Activated T-cell treated with anti-CD3 and anti-CD28 coated beads, Interleukin-2, amount 50 U/mL, for 24 hours (primary cell): ENCODE results near the gene EDAR.

Experiments used
- DNase-seq: peaks from one replicate; pipeline ENCODE4 v3.0.0-alpha.2; 2020
- H3K27ac Mint-ChIP-seq: 2 replicates; pipeline ENCODE4 v1.8.0; 2020; ENCODE audit warnings: mild to moderate bottlenecking, mixed read lengths
- H3K27me3 Mint-ChIP-seq: 2 replicates; pipeline ENCODE4 v1.8.0; 2020; ENCODE audit warnings: mixed read lengths
- H3K36me3 Mint-ChIP-seq: 2 replicates; pipeline ENCODE4 v1.8.0; 2020; ENCODE audit warnings: low read depth, mixed read lengths
- H3K4me1 Mint-ChIP-seq: 2 replicates; pipeline ENCODE4 v1.8.0; 2020; ENCODE audit warnings: low read depth, mixed read lengths
- H3K4me3 Mint-ChIP-seq: 2 replicates; pipeline ENCODE4 v1.8.0; 2020; ENCODE audit warnings: mild to moderate bottlenecking, moderate library complexity, mixed read lengths
- H3K9me3 Mint-ChIP-seq: 2 replicates; pipeline ENCODE4 v1.8.0; 2020; ENCODE audit warnings: mixed read lengths

EDAR gene

GRCh38 chr2:108988796-108989713 is at the start of gene EDAR:
EDAR (minus strand) TSS chr2:108989220; CDS start chr2:108931014, 58,206 bp downstream.
- peak; percentile 68 for DNase-seq
- peaks cover 50% of the 10 kb centered on the region for H3K4me1 Mint-ChIP-seq

GRCh38 chr2:109033171-109033570 is 44.2 kb upstream of the EDAR start:
- Mint-ChIP-seq H3K27ac (peak overlapping the region; percentile 26), H3K9me3 (peaks cover 3% of the 10 kb centered on the region), H3K36me3 (peaks cover 6% of the 10 kb centered on the region), H3K4me1 (peaks cover 63% of the 10 kb centered on the region), H3K27me3 (no peaks in the 10 kb centered on the region), H3K4me3 (no peak overlapping the region)
- DNase-seq: no peak

More at GRCh38 chr2:108988796-108989713, at the start of gene EDAR:
- Mint-ChIP-seq H3K27ac (peak within 1 kb of the TSS; percentile 83), H3K36me3 (no peaks in the 10 kb centered on the region), H3K4me3 (peak within 1 kb of the TSS; percentile 73), H3K27me3 (no peaks in the 10 kb centered on the region), H3K9me3 (no peaks in the 10 kb centered on the region)

- DNase-seq: peak; percentile 50
- H3K9me3 Mint-ChIP-seq: peaks cover 3% of the 10 kb centered on the region
- peaks cover 63% of the 10 kb centered on the region for H3K4me1 Mint-ChIP-seq
- H3K27ac Mint-ChIP-seq: peak overlapping the region; percentile 86
- peak overlapping the region; percentile 76 for H3K4me3 Mint-ChIP-seq
- H3K36me3 Mint-ChIP-seq: peaks cover 6% of the 10 kb centered on the region
- no peaks in the 10 kb centered on the region for H3K27me3 Mint-ChIP-seq
Observed at GRCh38 chr2:109032229-109032820, 43.3 kb upstream of the EDAR start.

- Mint-ChIP-seq H3K27ac (peak overlapping the region; percentile 86), H3K4me1 (peaks cover 62% of the 10 kb centered on the region)
Observed at GRCh38 chr2:109031476-109032228, 42.6 kb upstream of the EDAR start.

GRCh38 chr2:109030870-109031475 is 42.0 kb upstream of the EDAR start:
- Mint-ChIP-seq H3K27me3 (no peaks in the 10 kb centered on the region), H3K9me3 (peaks cover 3% of the 10 kb centered on the region), H3K27ac (peak overlapping the region; percentile 79), H3K36me3 (peaks cover 6% of the 10 kb centered on the region), H3K4me3 (peak overlapping the region; percentile 76), H3K4me1 (peaks cover 61% of the 10 kb centered on the region)
- DNase-seq: no peak

More at GRCh38 chr2:109031476-109032228, 42.6 kb upstream of the EDAR start:
- H3K9me3 Mint-ChIP-seq: peaks cover 3% of the 10 kb centered on the region
- H3K4me3 Mint-ChIP-seq: peak overlapping the region; percentile 76
- H3K36me3 Mint-ChIP-seq: peaks cover 6% of the 10 kb centered on the region
- H3K27me3 Mint-ChIP-seq: no peaks in the 10 kb centered on the region
- peak; percentile 80 for DNase-seq

- Mint-ChIP-seq H3K4me3 (no peak overlapping the region), H3K4me1 (peaks cover 51% of the 10 kb centered on the region), H3K27ac (no peak overlapping the region), H3K27me3 (no peaks in the 10 kb centered on the region), H3K9me3 (peaks cover 3% of the 10 kb centered on the region), H3K36me3 (peaks cover 6% of the 10 kb centered on the region)
- DNase-seq: no peak
Observed at GRCh38 chr2:109029490-109030201, 40.6 kb upstream of the EDAR start.

GRCh38 chr2:109028738-109029489 is 39.9 kb upstream of the EDAR start:
- no peaks in the 10 kb centered on the region for H3K27me3 Mint-ChIP-seq
- no peak overlapping the region for H3K4me3 Mint-ChIP-seq
- peaks cover 6% of the 10 kb centered on the region for H3K36me3 Mint-ChIP-seq
- peaks cover 46% of the 10 kb centered on the region for H3K4me1 Mint-ChIP-seq
- peaks cover 3% of the 10 kb centered on the region for H3K9me3 Mint-ChIP-seq
- no peak overlapping the region for H3K27ac Mint-ChIP-seq
- no peak for DNase-seq

GRCh38 chr2:109028277-109028676 is 39.3 kb upstream of the EDAR start:
- DNase-seq: no peak
- H3K4me1 Mint-ChIP-seq: peaks cover 43% of the 10 kb centered on the region
- peaks cover 3% of the 10 kb centered on the region for H3K36me3 Mint-ChIP-seq
- no peaks in the 10 kb centered on the region for H3K27me3 Mint-ChIP-seq
- no peak overlapping the region for H3K4me3 Mint-ChIP-seq
- H3K9me3 Mint-ChIP-seq: peaks cover 2% of the 10 kb centered on the region
- H3K27ac Mint-ChIP-seq: no peak overlapping the region

- H3K27ac Mint-ChIP-seq: no peak overlapping the region
- no peak overlapping the region for H3K4me3 Mint-ChIP-seq
- DNase-seq: no peak
- peaks cover 37% of the 10 kb centered on the region for H3K4me1 Mint-ChIP-seq
- no peaks in the 10 kb centered on the region for H3K9me3 Mint-ChIP-seq
- no peaks in the 10 kb centered on the region for H3K27me3 Mint-ChIP-seq
- no peaks in the 10 kb centered on the region for H3K36me3 Mint-ChIP-seq
Observed at GRCh38 chr2:109027702-109028101, 38.7 kb upstream of the EDAR start.

GRCh38 chr2:109024477-109024876 is 35.5 kb upstream of the EDAR start:
- Mint-ChIP-seq H3K4me3 (no peak overlapping the region), H3K4me1 (peaks cover 28% of the 10 kb centered on the region), H3K27me3 (no peaks in the 10 kb centered on the region), H3K36me3 (no peaks in the 10 kb centered on the region), H3K9me3 (no peaks in the 10 kb centered on the region), H3K27ac (no peak overlapping the region)
- DNase-seq: no peak

GRCh38 chr2:109021895-109022300 is 32.9 kb upstream of the EDAR start:
- Mint-ChIP-seq H3K9me3 (no peaks in the 10 kb centered on the region), H3K4me1 (peaks cover 19% of the 10 kb centered on the region), H3K27ac (no peak overlapping the region), H3K27me3 (no peaks in the 10 kb centered on the region), H3K4me3 (no peak overlapping the region), H3K36me3 (no peaks in the 10 kb centered on the region)
- no peak for DNase-seq

- no peak for DNase-seq
- Mint-ChIP-seq H3K9me3 (no peaks in the 10 kb centered on the region), H3K27me3 (no peaks in the 10 kb centered on the region), H3K4me1 (peaks cover 19% of the 10 kb centered on the region), H3K36me3 (no peaks in the 10 kb centered on the region), H3K4me3 (no peak overlapping the region), H3K27ac (no peak overlapping the region)
Observed at GRCh38 chr2:109020217-109020637, 31.2 kb upstream of the EDAR start.

- H3K9me3 Mint-ChIP-seq: no peaks in the 10 kb centered on the region
- peaks cover 19% of the 10 kb centered on the region for H3K4me1 Mint-ChIP-seq
- no peaks in the 10 kb centered on the region for H3K36me3 Mint-ChIP-seq
- H3K27me3 Mint-ChIP-seq: no peaks in the 10 kb centered on the region
- H3K4me3 Mint-ChIP-seq: no peak overlapping the region
- DNase-seq: no peak
- H3K27ac Mint-ChIP-seq: no peak overlapping the region
Observed at GRCh38 chr2:109018452-109018851, 29.4 kb upstream of the EDAR start.
